SW480 (cell line): ENCODE results near the gene SCAMP3.

Experiments
- DNase-seq: peaks from one replicate; pipeline ENCODE4 v3.0.0-alpha.2; 2016; ENCODE audit warnings: low spot score

The SCAMP3 gene

DNA sequence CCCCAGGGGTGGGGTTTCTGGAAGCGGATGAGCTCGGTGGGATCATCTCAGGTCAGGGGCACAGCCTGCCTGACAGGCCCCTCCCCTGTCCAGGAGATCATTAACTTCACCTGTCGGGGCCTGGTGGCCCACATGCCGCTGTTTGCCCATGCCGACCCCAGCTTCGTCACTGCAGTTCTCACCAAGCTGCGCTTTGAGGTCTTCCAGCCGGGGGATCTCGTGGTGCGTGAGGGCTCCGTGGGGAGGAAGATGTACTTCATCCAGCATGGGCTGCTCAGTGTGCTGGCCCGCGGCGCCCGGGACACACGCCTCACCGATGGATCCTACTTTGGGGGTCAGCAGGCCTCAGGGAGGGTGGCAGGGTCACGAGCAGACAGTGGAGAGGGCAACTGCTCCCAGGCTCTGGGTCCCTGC, 23.5 kb upstream of the SCAMP3 start:
- DNase-seq = no peak

DNA sequence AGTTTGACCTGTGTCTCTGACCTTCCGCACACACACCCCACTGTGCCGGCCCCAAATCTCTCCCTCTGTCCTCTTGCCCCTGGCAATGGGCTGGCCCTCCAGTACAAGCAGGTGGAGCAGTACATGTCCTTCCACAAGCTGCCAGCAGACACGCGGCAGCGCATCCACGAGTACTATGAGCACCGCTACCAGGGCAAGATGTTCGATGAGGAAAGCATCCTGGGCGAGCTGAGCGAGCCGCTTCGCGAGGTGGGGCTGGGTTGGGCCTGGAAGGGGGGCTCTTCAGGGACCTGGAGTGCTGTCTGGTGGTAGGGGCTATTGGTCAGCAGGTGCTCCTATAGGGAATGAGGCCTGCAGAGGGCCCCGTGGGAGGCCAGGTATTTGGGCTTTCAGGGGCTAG, 22.9 kb upstream of the SCAMP3 start:
- no peak for DNase-seq

DNA sequence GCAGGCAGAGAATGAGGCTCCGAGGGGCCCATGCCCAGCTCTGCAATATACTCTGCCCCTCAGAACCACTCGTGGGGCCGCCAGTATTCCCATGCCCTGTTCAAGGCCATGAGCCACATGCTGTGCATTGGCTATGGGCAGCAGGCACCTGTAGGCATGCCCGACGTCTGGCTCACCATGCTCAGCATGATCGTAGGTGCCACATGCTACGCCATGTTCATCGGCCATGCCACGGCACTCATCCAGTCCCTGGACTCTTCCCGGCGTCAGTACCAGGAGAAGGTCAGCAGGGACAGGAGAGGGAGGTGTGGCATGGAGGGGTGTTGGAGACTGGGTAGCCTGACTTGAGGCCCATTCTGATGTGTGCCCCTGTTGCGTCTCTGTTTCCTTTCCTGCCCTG, 22.3 kb upstream of the SCAMP3 start:
- DNase-seq = no peak

DNA sequence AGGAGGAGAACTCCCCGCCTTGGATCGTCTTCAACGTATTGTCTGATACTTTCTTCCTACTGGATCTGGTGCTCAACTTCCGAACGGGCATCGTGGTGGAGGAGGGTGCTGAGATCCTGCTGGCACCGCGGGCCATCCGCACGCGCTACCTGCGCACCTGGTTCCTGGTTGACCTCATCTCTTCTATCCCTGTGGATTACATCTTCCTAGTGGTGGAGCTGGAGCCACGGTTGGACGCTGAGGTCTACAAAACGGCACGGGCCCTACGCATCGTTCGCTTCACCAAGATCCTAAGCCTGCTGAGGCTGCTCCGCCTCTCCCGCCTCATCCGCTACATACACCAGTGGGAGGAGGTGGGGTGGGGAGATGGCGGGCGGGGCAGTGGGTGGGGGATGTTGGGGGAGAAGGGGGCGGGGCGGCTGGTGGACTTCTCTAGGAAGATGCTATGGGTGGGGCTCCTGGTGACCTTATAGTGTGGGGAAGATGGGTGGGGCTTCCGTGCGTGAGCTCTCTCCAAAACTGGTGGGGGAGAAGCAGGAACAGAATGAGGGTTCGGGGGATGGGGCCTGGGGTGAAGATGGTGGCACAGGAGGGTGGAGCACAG, 20.4 kb upstream of the SCAMP3 start:
- no peak for DNase-seq

DNA sequence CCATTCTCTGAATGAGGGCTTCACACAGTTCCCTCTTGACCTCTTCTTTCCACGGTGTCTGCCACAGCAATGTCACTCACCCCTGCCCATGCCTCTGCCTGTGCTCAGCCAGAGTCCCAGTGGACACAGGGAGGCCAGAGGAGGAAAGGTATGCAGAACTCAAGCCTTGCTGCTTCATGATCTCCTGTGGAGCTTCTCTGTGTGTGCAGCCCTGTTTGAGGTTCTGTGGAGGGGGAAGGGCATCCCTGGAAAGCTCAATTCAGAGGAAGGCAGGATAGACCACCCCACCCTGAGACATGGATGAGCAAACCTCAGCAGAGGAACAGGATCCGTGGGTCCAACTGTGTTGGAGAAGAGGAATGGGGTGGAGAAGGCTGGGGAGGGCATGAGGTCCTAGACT, 17.1 kb upstream of the SCAMP3 start:
- no peak for DNase-seq

DNA sequence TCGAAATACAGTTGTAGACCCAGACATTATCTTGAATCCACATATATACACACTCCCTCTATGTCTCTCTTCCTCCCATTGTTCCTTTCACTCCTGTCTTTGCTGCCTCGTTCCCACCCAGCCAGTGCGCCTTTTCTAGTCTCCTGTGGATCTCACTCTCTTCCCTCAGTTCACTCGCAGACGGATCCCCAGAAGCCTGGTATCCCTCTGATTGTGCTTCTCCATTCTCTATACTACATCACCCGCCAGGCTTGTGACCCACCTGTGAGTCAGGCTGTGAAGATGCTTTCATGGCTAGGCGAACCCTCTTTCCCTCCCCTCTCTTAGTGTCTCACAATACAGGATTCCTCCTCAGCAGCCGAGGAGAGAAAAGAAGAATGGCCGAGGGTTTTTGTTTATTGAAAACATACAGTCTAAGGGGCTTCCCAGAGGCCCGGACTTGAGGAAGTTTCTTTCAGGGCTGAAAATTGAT, 16.6 kb upstream of the SCAMP3 start:
- DNase-seq = no peak

DNA sequence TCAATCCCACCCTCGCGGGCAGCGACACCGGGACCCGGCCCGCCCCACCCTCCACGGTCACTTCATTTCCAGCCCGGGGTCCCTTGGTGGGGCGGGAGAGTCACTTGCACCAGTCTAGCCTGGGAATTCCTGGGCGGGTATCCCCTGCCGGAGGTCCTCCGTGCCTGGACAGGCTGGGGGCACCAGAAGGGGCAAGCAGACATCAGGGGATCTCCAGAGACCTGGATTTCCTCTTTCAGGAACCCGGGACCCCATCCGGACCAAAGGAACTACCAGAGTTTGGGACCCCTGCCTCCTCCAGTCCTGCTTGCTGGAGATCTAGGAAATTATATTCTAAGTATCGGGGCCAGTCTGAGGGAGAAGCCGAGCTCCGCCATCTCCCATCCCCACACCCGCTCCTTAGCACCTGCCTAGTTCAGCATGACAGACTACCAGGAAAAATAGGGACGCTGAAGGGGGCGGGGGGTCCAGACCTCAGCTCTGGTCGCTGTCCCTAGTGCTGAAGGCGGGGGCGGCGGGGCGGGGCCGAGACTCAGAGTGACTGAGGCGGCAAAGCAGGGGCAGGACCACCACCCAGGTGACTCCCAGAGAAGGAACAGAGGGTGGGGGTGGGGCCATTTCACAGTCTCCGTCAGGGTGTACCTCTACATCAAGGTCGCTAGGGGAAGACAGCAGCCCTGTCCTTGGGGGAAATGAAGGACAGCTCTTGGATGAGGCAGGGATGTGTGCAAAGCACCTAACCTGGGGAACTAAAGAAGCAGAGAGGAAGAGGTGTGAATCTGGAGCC, 15.9 kb upstream of the SCAMP3 start:
- DNase-seq = peak; percentile 71

DNA sequence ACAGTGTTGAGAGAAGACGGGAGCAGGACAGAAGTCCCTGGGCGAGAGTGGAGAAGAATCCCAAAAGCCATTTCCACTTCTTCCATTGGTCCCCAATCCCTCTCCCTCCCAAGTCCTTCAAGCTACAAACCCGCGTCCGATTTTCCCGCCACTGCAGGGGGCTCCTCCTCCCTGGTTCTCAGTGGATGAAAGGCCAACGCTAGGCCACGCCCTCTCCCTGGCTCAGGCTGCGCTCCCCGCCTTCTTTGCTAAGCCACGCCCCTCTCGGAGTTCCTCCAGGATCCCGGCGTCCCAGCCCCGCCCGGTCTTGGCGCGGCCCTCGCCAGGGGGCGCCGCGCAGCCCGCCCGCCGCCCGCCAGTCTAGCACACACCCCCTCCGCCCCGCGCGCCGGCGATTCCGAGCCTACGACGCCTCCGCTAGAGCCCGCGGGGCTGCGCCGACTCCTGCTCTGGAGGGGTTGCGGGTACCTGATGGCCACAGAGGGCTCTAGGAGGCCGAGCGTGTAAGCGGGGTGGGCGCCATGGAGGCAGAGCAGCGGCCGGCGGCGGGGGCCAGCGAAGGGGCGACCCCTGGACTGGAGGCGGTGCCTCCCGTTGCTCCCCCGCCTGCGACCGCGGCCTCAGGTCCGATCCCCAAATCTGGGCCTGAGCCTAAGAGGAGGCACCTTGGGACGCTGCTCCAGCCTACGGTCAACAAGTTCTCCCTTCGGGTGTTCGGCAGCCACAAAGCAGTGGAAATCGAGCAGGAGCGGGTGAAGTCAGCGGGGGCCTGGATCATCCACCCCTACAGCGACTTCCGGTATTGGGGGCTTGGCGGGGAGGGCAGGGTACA, 15.1 kb upstream of the SCAMP3 start, which contains the start of gene HCN3:
HCN3 (plus strand) TSS at position 394 of the 832 bp plus-strand sequence; CDS start at position 522, 128 bp downstream.
- peak; percentile 94 for DNase-seq

DNA sequence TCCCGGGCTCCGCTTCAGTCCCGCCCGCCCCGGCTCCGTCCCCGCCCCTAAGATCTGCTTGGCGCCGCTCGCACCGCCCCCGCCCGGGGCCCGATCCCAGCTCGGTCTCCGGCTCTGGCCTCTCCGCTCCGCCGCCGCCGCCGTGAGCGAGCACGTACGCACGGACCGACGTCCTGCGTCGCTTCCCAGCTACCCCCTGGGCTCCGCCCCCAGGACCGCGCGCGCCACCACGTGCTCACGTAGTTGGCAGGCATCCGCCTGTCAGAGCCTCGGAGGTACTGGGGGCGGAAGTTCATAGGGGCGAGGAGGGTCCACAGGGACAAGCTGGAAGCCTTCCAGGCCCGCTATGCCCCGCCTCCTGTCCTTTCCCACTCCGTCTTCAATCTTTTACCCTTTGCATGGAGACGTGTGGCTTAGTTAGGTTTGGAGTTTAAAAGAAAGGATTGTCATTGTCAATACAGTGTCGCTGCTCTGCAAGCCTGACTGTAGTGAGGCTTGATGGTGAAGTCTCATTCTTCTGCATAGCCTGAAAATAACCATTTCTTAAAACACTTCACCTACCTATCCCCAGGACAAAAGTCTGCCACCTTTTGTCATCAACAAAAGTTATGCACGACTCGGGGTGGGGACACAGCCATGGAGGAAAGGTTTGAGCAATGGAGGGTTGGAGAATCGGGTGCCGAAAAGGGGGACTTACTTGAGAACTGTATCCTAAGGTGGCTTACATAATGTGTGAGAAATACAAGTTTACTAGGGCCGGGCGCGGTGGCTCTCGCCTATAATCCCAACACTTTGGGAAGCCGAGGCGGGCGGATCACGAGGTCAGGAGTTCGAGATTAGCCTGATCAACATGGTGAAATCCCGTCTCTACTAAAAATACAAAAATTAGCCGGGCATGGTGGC, 11.4 kb upstream of the SCAMP3 start, which contains the start of gene CLK2:
CLK2 (minus strand) TSS at position 162 of the 903 bp plus-strand sequence. CDS start 2,527 bp downstream, outside the sequence.
- peak; percentile 93 for DNase-seq

DNA sequence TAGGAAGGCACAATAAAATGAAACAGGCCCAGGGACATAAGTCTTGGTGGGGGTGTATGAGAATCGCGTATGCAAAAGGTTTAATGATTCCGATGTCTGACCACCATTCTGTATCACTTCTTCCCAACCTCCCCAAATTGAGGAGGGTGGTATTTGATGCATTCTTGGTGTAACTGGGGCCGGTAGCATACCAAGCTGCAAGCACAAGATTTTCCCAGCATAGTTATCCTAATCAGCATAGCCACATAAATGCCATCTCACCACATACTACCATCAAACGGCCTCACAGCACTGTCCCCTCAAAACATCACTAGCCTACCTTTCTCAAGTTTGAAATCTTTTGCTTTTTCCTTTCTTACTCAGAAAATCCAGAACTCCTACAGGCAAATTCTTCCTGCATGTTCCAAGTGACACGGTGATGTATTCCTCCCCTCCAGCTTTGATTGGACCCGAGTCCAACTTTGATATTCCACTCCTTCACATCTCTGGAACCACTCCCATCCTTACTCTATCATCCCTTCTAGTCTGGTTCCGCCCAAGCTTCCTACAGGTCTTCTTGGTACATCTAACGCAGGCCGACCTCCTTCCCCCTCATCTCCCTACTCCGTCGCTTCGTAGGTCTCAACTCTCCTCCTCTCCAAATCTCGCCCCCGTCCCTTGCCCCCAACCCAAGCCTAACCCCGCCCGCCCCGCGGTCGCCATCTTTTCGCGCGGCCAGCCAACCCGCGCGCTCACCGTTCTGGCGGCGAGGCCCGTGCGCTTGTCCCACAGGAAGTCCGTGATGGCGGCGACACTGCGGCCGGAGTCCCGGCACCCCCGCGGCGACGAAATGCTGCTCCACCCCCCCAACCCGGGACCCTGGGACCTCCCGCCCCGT, 10.5 kb upstream of the SCAMP3 start:
- peak; percentile 32 for DNase-seq

DNA sequence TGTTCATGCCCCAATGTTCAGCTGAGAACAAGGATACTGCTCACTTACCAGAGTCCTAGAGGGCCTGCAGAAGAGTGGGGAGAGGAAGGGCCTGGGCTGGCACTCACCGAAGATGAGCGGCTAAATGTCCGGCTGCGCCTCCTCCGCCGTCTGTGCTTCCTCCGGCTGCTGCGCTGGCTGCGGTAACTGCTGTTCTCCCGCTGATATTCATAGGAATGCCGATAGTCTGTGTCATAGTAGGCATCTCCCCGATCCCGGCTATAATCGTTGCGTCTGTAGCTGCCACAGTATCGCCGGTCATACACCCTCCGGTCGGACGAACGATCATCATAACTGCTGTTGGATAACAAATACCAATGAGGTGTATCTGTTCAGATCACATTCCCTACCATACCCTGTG, 7.2 kb upstream of the SCAMP3 start:
- no peak for DNase-seq

DNA sequence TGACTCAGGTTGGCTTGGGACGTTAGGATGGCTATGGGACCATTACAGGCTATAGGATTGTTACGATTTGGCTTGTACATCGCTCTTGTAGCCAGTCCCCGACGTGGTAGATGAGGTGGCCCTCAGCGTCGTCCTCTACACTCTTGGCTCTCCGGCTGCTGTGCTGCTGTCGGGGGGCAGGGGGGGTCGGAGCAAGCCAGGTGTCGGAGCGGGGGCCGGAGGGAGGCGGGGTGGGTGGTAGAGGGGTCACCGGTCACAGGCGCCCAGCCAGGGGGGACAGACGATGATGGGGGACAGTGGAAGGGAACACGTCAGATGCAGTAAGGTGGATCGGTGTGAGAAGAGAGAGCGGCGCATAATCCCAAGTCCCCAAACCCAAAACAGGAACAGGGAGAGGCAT, 6.5 kb upstream of the SCAMP3 start:
- DNase-seq = no peak

DNA sequence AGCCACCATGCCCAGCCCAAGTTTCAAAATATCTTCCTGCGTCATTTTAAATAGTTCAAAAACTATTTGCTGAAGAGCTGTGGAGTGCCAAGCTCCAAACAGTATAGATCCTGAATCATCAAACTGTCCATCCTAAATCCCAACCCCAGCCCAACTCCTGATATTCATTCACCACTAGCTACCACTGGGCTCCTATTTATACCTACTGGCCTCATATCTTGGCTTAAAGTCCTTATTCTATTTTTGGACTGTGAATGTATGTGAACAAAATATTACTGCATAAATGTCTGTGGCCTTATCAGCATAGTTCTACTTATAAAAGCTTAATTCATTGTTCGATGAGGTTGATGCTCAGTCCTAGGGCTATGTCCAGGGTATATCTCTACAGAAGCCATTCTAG, 5.2 kb upstream of the SCAMP3 start:
- DNase-seq = no peak

DNA sequence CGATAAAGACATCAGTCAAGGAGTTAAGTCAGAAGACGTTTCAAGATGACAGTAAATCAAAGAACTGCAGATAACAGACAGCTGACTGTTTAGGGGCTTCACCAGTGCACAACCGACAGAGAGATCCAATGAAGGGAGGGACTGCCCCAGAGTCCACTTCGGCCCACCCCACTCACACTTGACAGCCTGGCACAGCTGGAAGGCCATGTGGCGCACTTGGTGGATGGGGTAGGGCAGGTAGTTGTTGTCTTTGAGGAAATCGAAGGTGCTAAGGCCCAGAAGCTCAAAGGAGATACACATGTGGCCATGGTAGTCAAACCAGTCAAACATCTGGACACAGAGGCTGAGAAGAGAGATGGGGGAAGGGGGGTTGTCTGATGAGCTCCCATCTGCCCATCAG, 4.4 kb upstream of the SCAMP3 start:
- DNase-seq = no peak

DNA sequence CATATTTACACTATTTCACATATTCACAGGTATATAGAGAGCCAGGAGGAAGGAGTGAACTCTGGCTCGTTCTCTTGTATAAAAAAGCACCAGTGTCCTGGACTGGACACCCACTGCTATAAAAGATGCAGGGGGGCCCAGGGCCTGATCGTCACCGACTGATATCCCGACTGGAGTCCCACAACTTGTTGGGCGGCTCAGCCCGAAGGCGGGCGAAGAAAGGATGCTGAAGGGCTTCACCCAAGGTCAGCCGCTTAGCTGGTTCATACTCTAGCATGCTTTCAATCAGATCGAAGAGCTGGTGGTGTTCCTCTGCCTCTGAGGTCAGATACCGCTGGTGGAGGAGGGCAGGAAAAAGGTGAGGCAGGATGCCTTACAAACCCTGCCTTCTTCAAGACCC, 907 bp upstream of the SCAMP3 start:
- no peak for DNase-seq

DNA sequence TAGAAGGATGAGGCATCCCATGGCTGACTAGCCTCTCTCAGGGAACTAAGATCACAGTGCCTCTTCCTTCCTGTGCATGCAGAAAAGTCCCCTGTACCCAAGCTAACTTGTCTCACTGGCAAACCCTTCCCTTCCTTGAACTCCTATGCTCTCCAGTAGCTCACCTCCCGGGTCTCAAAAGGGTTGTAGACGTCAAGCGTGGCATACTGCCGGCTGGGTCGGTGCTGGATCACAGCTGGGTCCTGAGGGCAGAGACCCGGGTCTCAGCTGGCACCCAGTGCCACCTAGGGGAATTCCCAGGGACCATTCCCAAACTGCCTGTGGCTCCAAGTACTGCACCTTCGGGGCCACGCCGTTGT, 688 bp downstream of the SCAMP3 start:
- DNase-seq = no peak

DNA sequence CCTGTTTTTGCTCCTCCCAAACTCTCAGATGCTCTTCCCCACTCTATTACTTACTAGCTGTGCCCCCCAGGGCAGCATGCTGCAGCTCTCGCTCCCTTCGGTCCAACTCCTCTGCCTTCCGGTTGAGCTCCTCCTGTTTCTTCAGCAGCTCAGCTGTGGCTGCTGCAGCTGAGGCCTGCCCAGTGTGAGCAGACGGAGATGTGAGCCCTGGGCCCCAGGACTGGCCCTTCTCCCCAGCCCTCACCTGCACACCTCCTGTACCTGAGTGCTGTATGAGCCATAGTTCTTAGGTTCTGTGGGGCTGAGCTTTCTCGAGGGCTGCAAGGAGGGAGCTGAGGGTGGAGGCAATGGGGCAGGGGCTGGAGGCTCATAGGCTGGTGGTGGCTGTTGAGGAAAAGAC, 1.9 kb downstream of the SCAMP3 start:
- no peak for DNase-seq

DNA sequence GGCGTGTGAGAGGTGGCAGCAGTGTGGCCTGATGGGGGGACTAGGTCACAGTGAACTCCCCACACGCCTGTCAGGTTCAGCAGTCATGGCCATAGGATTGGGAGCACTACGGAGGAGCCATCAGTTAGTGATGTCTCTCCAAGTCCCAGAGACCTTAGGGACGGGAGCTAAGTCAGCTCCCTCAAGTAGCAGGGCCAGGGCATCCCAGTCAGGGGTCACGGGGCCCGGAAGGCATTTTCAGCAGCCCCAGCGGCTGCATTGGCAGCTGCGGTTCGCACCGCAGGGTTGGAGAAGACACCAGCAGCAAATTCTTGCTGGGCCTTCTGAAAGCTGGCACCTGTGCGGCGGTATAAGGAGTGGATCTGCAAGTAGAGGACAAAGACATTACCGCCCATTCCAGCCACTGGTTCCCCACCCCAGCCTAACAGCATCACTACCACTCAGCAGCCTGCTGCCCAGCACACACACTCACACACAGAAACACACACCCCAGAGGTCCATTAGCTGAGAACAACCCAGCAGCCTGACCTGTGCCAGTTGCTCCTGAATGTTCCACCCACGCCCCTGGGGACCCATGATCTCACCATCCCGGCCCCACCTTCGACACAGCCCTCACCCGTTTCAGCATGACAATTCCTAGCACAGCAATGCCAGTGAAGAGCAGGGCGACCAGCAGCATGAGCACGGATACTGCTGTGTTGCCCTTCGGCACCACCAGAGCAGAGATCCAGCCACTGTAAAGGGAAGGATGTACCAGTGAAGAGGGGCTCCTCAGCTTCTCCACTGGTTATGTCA, 5.9 kb downstream of the SCAMP3 start:
- no peak for DNase-seq

DNA sequence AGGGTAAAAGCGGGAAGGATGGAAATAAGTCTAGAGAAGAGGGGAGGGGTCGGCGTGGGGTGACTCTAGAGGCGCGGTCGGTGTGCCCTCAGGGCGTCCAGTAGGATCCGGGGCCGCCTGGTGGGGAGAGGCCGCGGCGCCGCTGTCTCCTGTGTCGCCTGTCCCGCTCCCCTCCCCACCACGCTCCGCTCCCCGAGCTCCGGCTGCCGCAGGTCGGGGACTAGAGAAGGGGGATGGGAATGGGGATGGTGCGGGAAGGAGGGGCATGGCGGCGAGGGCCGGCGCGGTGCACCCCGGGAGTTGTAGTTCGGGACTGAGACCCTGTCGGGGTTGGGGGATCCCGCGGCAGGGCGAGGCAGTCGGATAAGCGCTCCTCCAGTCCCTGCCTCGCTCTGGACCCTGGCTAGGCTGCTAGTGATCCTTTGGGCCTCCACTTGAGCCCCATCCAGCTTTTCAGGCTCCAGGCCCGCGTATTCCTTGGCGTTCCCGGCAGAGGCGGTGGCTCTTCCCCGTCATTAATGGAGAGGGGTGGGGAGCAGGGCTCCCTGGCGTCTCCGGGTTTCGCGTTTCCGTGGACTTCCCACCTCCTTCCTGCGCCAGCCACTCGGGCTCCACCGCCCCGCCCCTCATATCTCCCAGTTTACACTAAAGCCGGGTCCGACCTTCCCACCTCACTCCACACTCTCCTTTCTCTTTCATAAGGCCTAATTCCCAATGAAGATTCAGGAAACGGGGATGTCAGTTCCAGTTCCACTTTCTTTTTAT, 6.7 kb downstream of the SCAMP3 start, which contains the start of gene ENTREP3:
ENTREP3 (minus strand) TSS at position 241 of the 765 bp plus-strand sequence. CDS start 606 bp downstream, outside the sequence.
- peak; percentile 81 for DNase-seq
